Transverse colon (tissue), 4 donors: Measurements from ENCODE around the gene RUNX1. TPM values are rescaled to one million over a fixed set of nuclear protein-coding genes. Genes with fewer than 3 reads are reported as not detected.

Source experiments
- DNase-seq: peaks from one replicate; pipeline ENCODE4 v3.0.0-alpha.2; 2019
- H3K27ac ChIP-seq, 4 donors: fragments of 200-600 bp; sonication (generic); 2 replicates each; pipeline ENCODE4 v1.5.1; 2016 to 2018; ENCODE audit warnings: inconsistent platforms in 4 of 4
- H3K27me3 ChIP-seq: fragments of 200-600 bp; sonication (generic); 2 replicates; pipeline ENCODE4 v1.5.1; 2017; ENCODE audit warnings: inconsistent platforms
- H3K36me3 ChIP-seq, 4 donors: fragments of 200-600 bp; sonication (generic); 2 replicates each; pipeline ENCODE4 v1.5.1; 2017 to 2019; ENCODE audit warnings: inconsistent platforms in 4 of 4
- H3K4me1 ChIP-seq, 4 donors: fragments of 200-600 bp; sonication (generic); 2 replicates each; pipeline ENCODE4 v1.5.1; 2017 to 2020; ENCODE audit warnings: inconsistent platforms in 4 of 4
- H3K4me3 ChIP-seq, 4 donors: fragments of 200-600 bp; sonication (generic); 1 replicate in 1 of 4; 2 replicates in 3 of 4; pipeline versions ENCODE4 v1.5.1 to v1.6.1; 2017 to 2019; ENCODE audit warnings: inconsistent platforms in 4 of 4
- H3K9me3 ChIP-seq, 2 donors: fragments of 200-600 bp; sonication (generic); 2 replicates each; pipeline ENCODE4 v1.5.1; 2017 to 2019; ENCODE audit warnings: inconsistent platforms in 2 of 2
- CTCF ChIP-seq, 5 experiments: fragments of 200-600 bp in 3 of 5; fragments of 450-650 bp in 2 of 5; sonication (generic) in 3 of 5; IDR thresholded peaks; 1 replicate in 2 of 5; 2 replicates in 3 of 5; pipeline ENCODE4 v1.5.1; 2016 to 2017; ENCODE audit warnings: antibody characterized with exemption in 5 of 5, inconsistent platforms in 3 of 5, mild to moderate bottlenecking in 2 of 5, moderate library complexity in 1 of 5
- EP300 ChIP-seq: sonication (generic); formaldehyde crosslinking; IDR thresholded peaks from one replicate; pipeline ENCODE4 v1.6.1; 2017; ENCODE audit warnings: antibody characterized with exemption, low read depth
- POLR2A ChIP-seq: fragments of 450-650 bp; IDR thresholded peaks from one replicate; pipeline ENCODE4 v1.6.1; 2016; ENCODE audit warnings: antibody characterized with exemption, mild to moderate bottlenecking, moderate library complexity
- POLR2AphosphoS5 ChIP-seq, 3 donors: sonication (generic); formaldehyde crosslinking; IDR thresholded peaks; one replicate each; pipeline ENCODE4 v1.6.1; 2016; ENCODE audit warnings: antibody characterized with exemption in 3 of 3
- WGBS, 2 donors: methylation state at CpG; one replicate each; pipeline ENCODE4 v1.1.5; 2018; ENCODE audit warnings: low coverage in 1 of 2; 5-methylcytosine and 5-hydroxymethylcytosine counted together
- in situ Hi-C, 4 donors: fragments of 200-750 bp; cut with MboI; loops; one replicate each; pipeline versions ENCODE4 v1.15.0 to v1.15.1; 2017; ENCODE audit warnings: low sequenced_read_pairs in 3 of 4, low pct_ligation_motif_present in 1 of 4, low pct_unique_long_range_greater_than_20kb in 1 of 4
- intact Hi-C: fragments of 100-400 bp; cut with DNase I; formaldehyde crosslinking; loops from one replicate; pipeline ENCODE4 v1.15.1; 2023; ENCODE audit warnings: low total_unique reads
- total RNA-seq, 4 donors: library from RNA; depleted of rRNA; stranded (reverse); fragments of >200 nt; gene quantifications; one replicate each; pipeline ENCODE4 v1.1.0, GENCODE V29; 2016

RUNX1 gene
- total RNA-seq, 4 donors from 2014 or later: 8.3 to 60.1 (median 34.7) TPM

DNA sequence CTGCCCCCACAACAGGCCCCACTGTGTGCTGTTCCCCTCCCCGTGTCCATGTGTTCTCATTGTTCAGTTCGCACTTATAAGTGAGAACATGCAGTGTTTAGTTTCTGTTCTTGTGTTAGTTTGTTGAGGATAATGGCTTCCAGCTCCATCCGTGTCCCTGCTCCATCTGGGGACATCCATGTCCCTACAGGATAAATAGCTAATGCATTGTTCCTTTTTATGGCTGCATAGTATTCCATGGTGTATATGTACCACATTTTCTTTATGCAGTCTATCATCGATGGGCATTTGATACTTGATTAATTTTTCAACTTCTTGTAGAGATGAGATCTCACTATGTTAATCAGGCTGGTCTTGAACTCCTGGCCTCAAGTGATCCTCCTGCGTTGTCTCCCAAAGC, 44.4 kb upstream of the RUNX1 start:
- Histone ChIP-seq H3K27me3 (no peaks in the 10 kb centered on the region), H3K36me3 (no peaks in the 10 kb centered on the region), H3K9me3 (no peaks in the 10 kb centered on the region), H3K27ac (no peak overlapping the region), H3K4me1 (no peaks in the 10 kb centered on the region), H3K4me3 (no peak overlapping the region)
- TF ChIP-seq EP300: no peak
- intact Hi-C loops: no loop called here
- WGBS, 2 donors: 95 to 98% methylated on average over 5 of the region's 5 CpGs
- DNase-seq: no peak
- in situ Hi-C loops: no loop called here

- H3K4me1 ChIP-seq: peaks cover 0 to 3% (median 0%) of the 10 kb centered on the region in 4 donors
- H3K9me3 ChIP-seq: no peaks in the 10 kb centered on the region
- WGBS, 2 donors: 61 to 81% methylated on average over 3 of the region's 3 CpGs
- no peaks in the 10 kb centered on the region for H3K36me3 ChIP-seq
- intact Hi-C loops (no loop called here), in situ Hi-C loops (no loop called here)
- no peak overlapping the region for H3K27ac ChIP-seq
- H3K27me3 ChIP-seq: no peaks in the 10 kb centered on the region
- no peak for DNase-seq
- H3K4me3 ChIP-seq: no peak overlapping the region
- TF ChIP-seq POLR2AphosphoS5 (IDR thresholded peaks at IDR 0.05) (no peak), CTCF (IDR thresholded peaks at IDR 0.05) (no peak), EP300 (no peak), POLR2A (no peak)
Measured at GRCh38 chr21:35091496-35091895, 42.4 kb upstream of the RUNX1 start.

GRCh38 chr21:35090403-35090802, 41.3 kb upstream of the RUNX1 start:
- H3K9me3 ChIP-seq: no peaks in the 10 kb centered on the region
- no peaks in the 10 kb centered on the region for H3K27me3 ChIP-seq
- H3K4me1 ChIP-seq: peaks cover 0 to 6% (median 0%) of the 10 kb centered on the region in 4 donors
- no peaks in the 10 kb centered on the region for H3K36me3 ChIP-seq
- WGBS, 2 donors: 73 to 89% methylated on average over 4 of the region's 4 CpGs
- in situ Hi-C loops (no loop called here), intact Hi-C loops (no loop called here)
- no peak for DNase-seq
- H3K4me3 ChIP-seq: no peak overlapping the region
- TF ChIP-seq CTCF (IDR thresholded peaks at IDR 0.05): no peak
- no peak for TF ChIP-seq POLR2A
- no peak for TF ChIP-seq POLR2AphosphoS5 (IDR thresholded peaks at IDR 0.05)
- no peak for TF ChIP-seq EP300
- no peak overlapping the region for H3K27ac ChIP-seq

DNA sequence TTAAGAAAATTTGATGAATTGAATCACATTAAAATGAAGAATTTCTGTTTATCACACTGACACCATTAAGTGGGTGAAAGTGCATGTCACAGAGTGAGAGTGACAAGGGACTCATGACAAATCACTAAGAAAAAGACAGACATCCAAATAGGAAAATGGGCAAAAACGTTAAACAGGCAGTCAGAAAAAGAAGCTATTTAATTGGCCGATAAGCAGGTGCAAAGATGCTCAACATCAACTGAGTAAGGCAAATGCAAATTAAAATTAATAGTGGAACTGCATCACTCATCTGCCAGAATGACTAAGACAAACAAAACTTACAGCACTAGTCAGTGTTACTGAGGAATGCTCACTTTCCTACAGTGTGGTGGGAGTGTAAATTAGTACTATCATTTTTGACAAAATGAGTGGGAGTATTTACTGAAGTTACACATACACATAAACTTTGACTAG, 39.2 kb upstream of the RUNX1 start:
- H3K4me1 ChIP-seq: peaks cover 0 to 6% (median 0%) of the 10 kb centered on the region in 4 donors
- intact Hi-C loops (no loop called here), in situ Hi-C loops (no loop called here)
- DNase-seq: no peak
- no peak overlapping the region for H3K27ac ChIP-seq
- no peaks in the 10 kb centered on the region for H3K36me3 ChIP-seq
- H3K27me3 ChIP-seq: no peaks in the 10 kb centered on the region
- no peak overlapping the region for H3K4me3 ChIP-seq
- 62 to 94% methylated on average over 2 of the region's 2 CpGs for whole genome bisulfite sequencing, 2 donors
- no peaks in the 10 kb centered on the region for H3K9me3 ChIP-seq
- TF ChIP-seq POLR2AphosphoS5 (IDR thresholded peaks at IDR 0.05) (no peak), POLR2A (no peak), CTCF (IDR thresholded peaks at IDR 0.05) (no peak), EP300 (no peak)

DNA sequence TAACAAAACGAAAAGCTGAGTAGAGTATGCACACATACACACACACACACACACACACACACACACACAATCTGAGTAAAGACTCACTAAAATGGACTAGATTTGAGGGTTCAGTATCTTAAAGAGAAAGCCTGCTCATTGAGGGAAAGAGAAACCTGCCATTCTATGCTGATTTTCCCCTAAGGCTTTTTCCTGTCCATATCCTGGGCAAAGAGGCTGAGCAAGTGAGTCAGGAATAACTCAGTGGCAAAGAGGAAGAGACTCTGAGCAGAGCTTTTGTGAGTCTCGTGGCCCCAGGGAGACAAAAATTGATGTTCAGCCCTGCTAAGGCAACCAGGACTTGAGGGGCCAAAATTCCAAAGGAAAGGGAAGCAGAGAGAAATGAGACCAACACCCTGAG, 37.3 kb upstream of the RUNX1 start:
- Histone ChIP-seq H3K27me3 (no peaks in the 10 kb centered on the region), H3K4me1 (peaks cover 0 to 6% (median 0%) of the 10 kb centered on the region in 4 donors), H3K36me3 (no peaks in the 10 kb centered on the region), H3K27ac (no peak overlapping the region), H3K4me3 (no peak overlapping the region), H3K9me3 (no peaks in the 10 kb centered on the region)
- intact Hi-C loops: no loop called here
- DNase-seq: no peak
- TF ChIP-seq POLR2A: no peak
- no peak for TF ChIP-seq EP300
- no peak for TF ChIP-seq POLR2AphosphoS5 (IDR thresholded peaks at IDR 0.05)
- in situ Hi-C loops: no loop called here
- WGBS, 2 donors: 56% methylated on average over 2 of the region's 2 CpGs; no CpG with 5 or more reads in 1 of the 2 donors
